HUES48 (cell line): Measurements from ENCODE around the gene RAB18.
A peak's percentile ranks its signal among the peaks of the same experiment; 100 is the strongest.
"Not testable (repeated sequence)": the region's sequence is repeated elsewhere in the genome, so short reads cannot be mapped to it uniquely, and the experiment has no call there.

Experiments
- H3K27ac ChIP-seq: one replicate; pipeline ENCODE4 v1.7.0; 2013; ENCODE audit warnings: low read depth, low read length, inconsistent platforms
- H3K27me3 ChIP-seq: 2 replicates; pipeline ENCODE4 v1.6.1; 2013; ENCODE audit warnings: mild to moderate bottlenecking, low read length; ENCODE audit not compliant: control insufficient read depth, insufficient read depth
- H3K36me3 ChIP-seq: 2 replicates; pipeline ENCODE4 v1.6.1; 2013; ENCODE audit warnings: low read length; ENCODE audit not compliant: control insufficient read depth, insufficient read depth
- H3K4me1 ChIP-seq: 2 replicates; pipeline ENCODE4 v1.6.1; 2013; ENCODE audit warnings: mild to moderate bottlenecking, low read length; ENCODE audit not compliant: control insufficient read depth, insufficient read depth
- H3K4me3 ChIP-seq: 2 replicates; pipeline ENCODE4 v1.5.1; 2013; ENCODE audit warnings: mild to moderate bottlenecking, low read depth, low read length
- H3K9ac ChIP-seq: 2 replicates; pipeline ENCODE4 v1.6.1; 2013; ENCODE audit warnings: mild to moderate bottlenecking, low read depth, low read length, moderate library complexity
- H3K9me3 ChIP-seq: 2 replicates; pipeline ENCODE4 v1.6.1; 2013; ENCODE audit warnings: low read length; ENCODE audit not compliant: control insufficient read depth, insufficient read depth

RAB18 gene

DNA sequence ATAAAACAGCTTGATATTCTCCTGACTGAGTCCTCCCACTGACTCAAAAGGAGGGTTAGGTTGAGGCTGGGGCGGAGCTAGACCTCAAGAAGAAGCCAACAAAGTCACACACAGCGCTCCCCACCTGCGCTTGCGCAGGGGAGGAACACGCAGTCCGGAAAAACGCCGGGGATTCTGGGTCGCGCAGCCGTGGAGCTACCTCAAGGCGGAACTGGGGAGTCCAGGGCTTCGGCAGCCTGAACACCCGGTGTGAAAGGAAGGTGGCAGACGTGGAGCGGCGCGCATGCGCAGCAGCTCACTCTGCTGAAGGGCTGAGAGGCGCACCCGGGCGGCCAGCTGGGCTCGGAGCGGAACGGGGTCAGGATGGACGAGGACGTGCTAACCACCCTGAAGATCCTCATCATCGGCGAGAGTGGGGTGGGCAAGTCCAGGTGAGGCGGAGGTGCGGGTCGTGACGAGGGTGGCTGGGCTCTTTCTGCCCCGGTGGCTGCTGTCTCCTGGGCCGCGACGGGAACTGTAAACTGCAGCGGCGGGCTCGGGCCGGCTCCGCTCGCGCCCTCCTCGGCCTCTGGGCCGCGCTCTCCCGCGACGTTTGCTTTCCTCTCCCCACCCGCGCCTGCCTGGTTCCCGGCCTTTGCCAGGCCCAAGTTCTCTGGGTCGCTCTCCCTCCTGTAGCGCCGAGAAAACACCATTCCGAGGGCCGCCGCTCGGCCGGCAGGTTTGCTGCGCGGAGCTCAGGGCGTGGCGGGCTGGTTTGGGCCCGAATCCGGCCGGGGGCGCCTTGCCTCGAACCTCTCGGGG lies at the start of gene RAB18:
RAB18 (plus strand) TSS at position 298 of the 801 bp plus-strand sequence; CDS start at position 364, 66 bp downstream.
- peak within 1 kb of the TSS; percentile 93 for H3K4me3 ChIP-seq
- H3K9me3 ChIP-seq = no peaks in the 10 kb centered on the region
- no peaks in the 10 kb centered on the region for H3K27me3 ChIP-seq
- no peaks in the 10 kb centered on the region for H3K36me3 ChIP-seq
- H3K9ac ChIP-seq = peak within 1 kb of the TSS; percentile 77
- peaks cover 9% of the 10 kb centered on the region; the same call in 1 of the 2 replicates for H3K4me1 ChIP-seq
- peak within 1 kb of the TSS; percentile 46 for H3K27ac ChIP-seq

- no peaks in the 10 kb centered on the region for H3K9me3 ChIP-seq
- H3K27ac ChIP-seq = no peak overlapping the region
- no peak overlapping the region for H3K9ac ChIP-seq
- no peak overlapping the region for H3K4me3 ChIP-seq
- no peaks in the 10 kb centered on the region for H3K27me3 ChIP-seq
- no peaks in the 10 kb centered on the region for H3K4me1 ChIP-seq
- no peaks in the 10 kb centered on the region for H3K36me3 ChIP-seq
Measured at GRCh38 chr10:27454837-27455236, 49.3 kb upstream of the RAB18 start.

DNA sequence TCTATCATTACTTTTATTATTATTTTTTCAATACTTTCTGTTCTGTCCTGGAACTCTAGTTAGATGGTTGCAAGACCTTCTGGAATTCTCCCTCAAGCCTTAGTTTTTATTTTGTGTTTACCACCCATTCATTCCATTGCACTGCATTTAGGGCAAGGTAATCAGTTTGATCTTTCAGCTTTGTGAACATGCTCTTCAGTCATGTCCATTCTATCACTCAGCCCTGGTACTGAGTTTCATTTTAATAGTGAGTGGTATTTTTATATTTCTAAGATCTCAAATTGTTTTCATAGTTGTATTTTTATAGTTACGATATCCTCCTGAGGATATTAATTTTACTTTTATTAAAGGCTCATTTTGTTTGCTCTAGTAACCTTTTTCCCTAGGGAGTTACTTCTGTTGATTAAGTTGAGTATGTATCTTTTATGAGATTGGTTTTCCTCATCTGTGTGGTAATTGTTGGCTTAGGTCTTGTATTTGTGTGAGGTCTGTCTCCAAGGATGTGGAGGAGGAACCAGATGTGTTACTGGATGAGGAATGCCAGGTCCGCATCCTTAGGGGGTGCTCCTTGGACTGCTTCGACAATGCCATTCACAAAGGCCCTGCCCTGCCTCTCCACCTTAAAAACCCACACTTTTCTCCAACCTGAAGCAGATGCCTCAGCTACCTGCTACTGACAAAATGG lies 46.7 kb upstream of the RAB18 start:
- Histone ChIP-seq H3K27ac (no peak overlapping the region), H3K9me3 (no peaks in the 10 kb centered on the region)

GRCh38 chr10:27457966-27458365 lies 46.1 kb upstream of the RAB18 start:
- no peak overlapping the region for H3K4me3 ChIP-seq
- H3K27ac ChIP-seq = no peak overlapping the region
- no peaks in the 10 kb centered on the region for H3K9me3 ChIP-seq
- no peaks in the 10 kb centered on the region for H3K4me1 ChIP-seq
- no peaks in the 10 kb centered on the region for H3K27me3 ChIP-seq
- no peaks in the 10 kb centered on the region for H3K36me3 ChIP-seq
- H3K9ac ChIP-seq = no peak overlapping the region

More for the DNA sequence above, 46.7 kb upstream of the RAB18 start:
- Histone ChIP-seq H3K9ac (no peak overlapping the region), H3K4me1 (no peaks in the 10 kb centered on the region), H3K27me3 (no peaks in the 10 kb centered on the region), H3K36me3 (no peaks in the 10 kb centered on the region), H3K4me3 (no peak overlapping the region)

- Histone ChIP-seq H3K9me3 (no peaks in the 10 kb centered on the region), H3K4me1 (no peaks in the 10 kb centered on the region), H3K27ac (no peak overlapping the region), H3K27me3 (no peaks in the 10 kb centered on the region), H3K4me3 (no peak overlapping the region), H3K36me3 (no peaks in the 10 kb centered on the region), H3K9ac (no peak overlapping the region)
Measured at GRCh38 chr10:27461312-27461711, 42.8 kb upstream of the RAB18 start.

GRCh38 chr10:27463961-27464360 lies 40.1 kb upstream of the RAB18 start:
- H3K36me3 ChIP-seq = no peaks in the 10 kb centered on the region
- H3K27ac ChIP-seq = no peak overlapping the region
- no peaks in the 10 kb centered on the region for H3K27me3 ChIP-seq
- no peaks in the 10 kb centered on the region for H3K4me1 ChIP-seq
- no peak overlapping the region for H3K9ac ChIP-seq
- no peak overlapping the region for H3K4me3 ChIP-seq
- H3K9me3 ChIP-seq = no peaks in the 10 kb centered on the region

DNA sequence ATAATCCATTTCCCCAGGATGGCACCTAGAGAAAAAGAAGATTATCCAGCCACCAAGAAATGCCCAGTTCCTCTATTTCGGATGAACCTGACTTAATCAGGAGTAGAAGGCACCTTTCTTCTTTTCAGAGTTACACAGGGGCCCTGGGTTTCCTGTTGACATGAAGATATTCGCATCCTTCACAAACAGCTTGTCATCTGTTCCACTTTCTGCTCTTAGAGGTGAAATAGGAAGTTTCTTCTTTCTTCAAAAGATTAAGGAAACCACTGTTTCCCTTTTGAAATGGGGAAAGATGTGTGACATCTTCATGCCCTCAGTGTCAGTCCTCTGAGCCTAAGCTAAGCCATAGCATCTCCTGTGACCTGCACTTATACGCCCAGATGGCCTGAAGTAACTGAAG lies 39.1 kb upstream of the RAB18 start:
- Histone ChIP-seq H3K27ac (peak overlapping the region; percentile 64), H3K4me3 (no peak overlapping the region), H3K9ac (no peak overlapping the region), H3K9me3 (no peaks in the 10 kb centered on the region), H3K36me3 (no peaks in the 10 kb centered on the region), H3K27me3 (no peaks in the 10 kb centered on the region), H3K4me1 (no peaks in the 10 kb centered on the region)

- not testable (repeated sequence) for H3K9ac ChIP-seq, H3K4me3 ChIP-seq, H3K9me3 ChIP-seq, H3K4me1 ChIP-seq, H3K27me3 ChIP-seq, H3K36me3 ChIP-seq
- H3K27ac ChIP-seq = peak overlapping the region; percentile 57
Measured at GRCh38 chr10:27465596-27465995, 38.5 kb upstream of the RAB18 start.

GRCh38 chr10:27470885-27471284 lies 33.2 kb upstream of the RAB18 start:
- Histone ChIP-seq H3K27me3 (no peaks in the 10 kb centered on the region), H3K4me1 (peaks cover 5% of the 10 kb centered on the region; the same call in 1 of the 2 replicates), H3K9me3 (no peaks in the 10 kb centered on the region), H3K4me3 (no peak overlapping the region), H3K27ac (no peak overlapping the region), H3K9ac (no peak overlapping the region), H3K36me3 (no peaks in the 10 kb centered on the region)

DNA sequence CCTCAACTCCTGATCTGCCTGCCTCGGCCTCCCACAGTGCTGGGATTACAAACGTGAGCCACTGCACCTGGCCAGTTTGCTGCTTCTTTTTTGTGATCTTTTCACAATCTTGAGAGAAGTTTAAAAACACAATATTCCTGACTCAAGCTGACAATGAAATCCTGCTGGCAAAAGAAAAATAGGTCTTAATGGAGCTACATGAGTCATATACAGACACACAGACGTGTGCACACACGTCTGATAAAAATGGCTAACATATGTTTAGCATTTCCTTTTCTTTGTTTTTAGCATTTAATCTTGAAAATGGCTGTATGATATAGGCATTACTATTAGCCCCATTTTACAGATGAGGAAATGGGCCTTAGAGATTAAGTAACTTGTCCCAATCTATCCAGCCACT lies 29.4 kb upstream of the RAB18 start:
- Histone ChIP-seq H3K36me3 (no peaks in the 10 kb centered on the region), H3K27me3 (no peaks in the 10 kb centered on the region), H3K4me1 (peaks cover 5% of the 10 kb centered on the region; the same call in 1 of the 2 replicates)

DNA sequence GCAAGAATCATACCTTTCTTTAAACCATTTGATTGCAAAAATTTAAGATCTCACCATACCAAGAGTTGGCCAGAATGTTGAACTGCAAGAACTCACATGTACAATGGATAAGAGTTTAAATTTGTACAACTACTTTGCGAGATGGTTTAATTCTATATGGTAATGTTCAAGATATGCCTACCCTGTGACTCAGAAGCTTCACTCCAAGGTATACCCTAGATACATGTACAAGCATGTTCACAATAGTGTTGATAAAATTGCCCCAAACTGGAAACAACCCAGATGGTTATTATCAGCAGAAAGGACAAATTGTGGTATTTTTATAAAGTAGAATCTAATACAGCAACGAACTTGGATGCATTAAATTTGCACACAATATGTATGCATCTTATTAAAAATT lies 25.1 kb upstream of the RAB18 start:
- Histone ChIP-seq H3K9me3 (no peaks in the 10 kb centered on the region), H3K9ac (no peak overlapping the region), H3K4me3 (no peak overlapping the region), H3K4me1 (no peaks in the 10 kb centered on the region), H3K27ac (no peak overlapping the region), H3K27me3 (no peaks in the 10 kb centered on the region), H3K36me3 (no peaks in the 10 kb centered on the region)

More for the DNA sequence above, 29.4 kb upstream of the RAB18 start:
- H3K9me3 ChIP-seq = no peaks in the 10 kb centered on the region
- no peak overlapping the region for H3K27ac ChIP-seq
- no peak overlapping the region for H3K4me3 ChIP-seq
- H3K9ac ChIP-seq = no peak overlapping the region
